SH-SY5Y (cell line): ENCODE measurements around the gene OOSP4A.

ENCODE experiments used
- GATA2 ChIP-seq: IDR thresholded peaks from 2 replicates; pipeline ENCODE4 v1.6.1; 2011; ENCODE audit warnings: mild to moderate bottlenecking, low read depth, low read length
- GATA3 ChIP-seq: IDR thresholded peaks from 2 replicates; pipeline ENCODE4 v1.6.1; 2011; ENCODE audit warnings: low read depth, mild to moderate bottlenecking, low read length, moderate library complexity

The OOSP4A gene

GRCh38 chr11:60003729-60004128 is 39.9 kb downstream of the OOSP4A start:
- TF ChIP-seq GATA3, result no peak

- no peak for TF ChIP-seq GATA2
- no peak for TF ChIP-seq GATA3
Measured at GRCh38 chr11:60005360-60005759, 41.5 kb downstream of the OOSP4A start.

GRCh38 chr11:60016881-60017280 is 53.0 kb downstream of the OOSP4A start, which contains the start of gene OOSP4B:
TSS of gene OOSP4B (plus strand) at chr11:60017181.
- TF ChIP-seq GATA3 (no peak), GATA2 (no peak)

GRCh38 chr11:60018058-60018457 is 54.2 kb downstream of the OOSP4A start:
- TF ChIP-seq GATA3 (no peak), GATA2 (no peak)
